Fibroblast of the aortic adventitia (primary cell): Measurements from ENCODE around the gene IPPK. TPM values are rescaled to one million over a fixed set of nuclear protein-coding genes. Genes with fewer than 3 reads are reported as not detected.
"Not testable (repeated sequence)": the region's sequence is repeated elsewhere in the genome, so short reads cannot be mapped to it uniquely, and the experiment has no call there.

Experiments
- DNase-seq: peaks from one replicate; pipeline ENCODE4 v3.0.0-alpha.2; 2010; ENCODE audit warnings: low read depth
- H3K4me3 ChIP-seq: 2 replicates; pipeline ENCODE4 v1.5.1; 2011; ENCODE audit warnings: low read depth, mild to moderate bottlenecking, control low read depth, low read length, moderate library complexity
- CTCF ChIP-seq: IDR thresholded peaks from 2 replicates; pipeline ENCODE4 v1.5.1; 2011; ENCODE audit warnings: mild to moderate bottlenecking, low read length, control low read depth, inconsistent platforms; ENCODE audit not compliant: insufficient read depth
- total RNA-seq: library from RNA; depleted of rRNA; stranded (reverse); fragments of >200 nt; gene quantifications from 2 replicates; pipeline ENCODE4 v1.2.3, GENCODE V29; 2012; ENCODE audit warnings: low replicate concordance

Gene IPPK
- total RNA-seq, 1 donor: 9.6 TPM

DNA sequence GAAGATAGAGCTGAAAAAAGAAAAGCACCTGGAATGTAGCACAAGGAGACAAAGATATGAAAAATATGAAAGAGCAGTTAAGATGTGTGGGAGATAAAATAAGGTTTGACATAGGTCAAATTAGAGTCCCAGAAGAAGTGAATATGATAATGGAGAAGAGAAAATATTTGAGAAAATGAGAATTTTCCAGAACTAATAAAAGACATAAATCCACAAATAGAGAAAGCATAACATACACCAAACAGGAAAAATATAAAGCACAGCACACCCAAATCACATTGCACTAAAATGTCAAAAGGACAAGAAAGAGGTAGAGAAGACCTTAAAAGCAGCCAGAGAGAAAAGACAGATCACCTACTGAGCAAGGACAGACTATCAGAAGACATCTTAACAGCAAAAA is 43.4 kb downstream of the IPPK start:
- no peak for TF ChIP-seq CTCF
- H3K4me3 ChIP-seq: no peak overlapping the region
- DNase-seq: no peak

DNA sequence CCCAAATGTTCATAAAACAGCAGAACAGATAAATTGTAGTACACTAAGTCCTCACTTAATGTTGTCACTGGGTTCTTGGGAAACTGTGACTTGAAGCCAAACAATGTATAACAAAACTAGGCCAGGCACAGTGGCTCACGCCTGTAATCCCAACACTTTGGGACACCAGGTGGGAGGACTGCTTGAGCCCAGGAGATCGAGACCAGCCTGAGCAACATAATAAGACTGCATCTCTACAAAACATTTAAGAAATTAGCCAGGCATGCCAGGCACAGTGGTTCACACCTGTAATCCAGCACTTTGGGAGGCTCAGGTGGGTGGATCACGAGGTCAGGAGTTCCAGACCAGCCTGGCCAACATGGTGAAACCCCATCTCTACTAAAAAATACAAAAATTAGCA is 46.0 kb downstream of the IPPK start:
- not testable (repeated sequence) for H3K4me3 ChIP-seq, DNase-seq

GRCh38 chr9:92620845-92621244 is 49.1 kb downstream of the IPPK start:
- TF ChIP-seq CTCF: no peak
- no peak overlapping the region for H3K4me3 ChIP-seq
- DNase-seq: no peak

DNA sequence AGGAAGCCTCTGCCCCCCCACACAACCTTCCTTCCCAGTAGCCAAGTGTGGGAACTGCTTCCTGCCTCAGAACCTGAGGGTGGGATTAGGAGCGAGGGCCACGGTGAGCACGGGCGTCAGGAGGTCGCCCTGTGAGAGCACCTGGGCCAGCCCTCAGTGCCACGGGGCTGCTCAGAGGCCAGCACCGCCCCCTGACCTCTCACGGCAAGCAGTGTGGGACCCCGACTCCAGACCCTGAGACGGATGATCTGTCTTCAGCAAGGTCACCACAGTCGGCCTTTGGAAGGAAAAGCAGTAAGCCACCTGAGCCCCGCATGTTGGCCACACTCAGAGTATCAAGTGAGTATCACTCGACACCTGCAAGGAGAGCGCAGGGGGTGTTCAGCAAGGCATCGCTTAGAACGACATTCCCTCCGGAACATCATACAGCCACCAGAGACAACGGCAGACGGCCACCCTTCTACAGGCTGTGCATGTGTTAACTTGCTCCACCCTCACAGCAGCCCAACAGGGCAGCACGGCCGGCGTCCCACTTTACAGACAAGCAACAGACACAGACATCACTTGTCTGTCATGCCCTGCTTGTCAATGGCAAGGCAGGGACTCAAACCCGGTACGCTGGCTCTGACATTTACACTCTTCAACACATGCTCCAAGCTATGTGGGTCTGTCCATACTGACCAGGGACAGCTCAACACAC is 50.2 kb downstream of the IPPK start:
- no peak overlapping the region for H3K4me3 ChIP-seq
- DNase-seq: no peak
- TF ChIP-seq CTCF: no peak

- TF ChIP-seq CTCF: no peak
- DNase-seq: no peak
Observed at GRCh38 chr9:92618633-92619225, 51.2 kb downstream of the IPPK start.

GRCh38 chr9:92617951-92618510 is 51.9 kb downstream of the IPPK start:
- no peak for TF ChIP-seq CTCF
- DNase-seq: no peak
- H3K4me3 ChIP-seq: no peak overlapping the region

More at GRCh38 chr9:92618633-92619225, 51.2 kb downstream of the IPPK start:
- no peak overlapping the region for H3K4me3 ChIP-seq

DNA sequence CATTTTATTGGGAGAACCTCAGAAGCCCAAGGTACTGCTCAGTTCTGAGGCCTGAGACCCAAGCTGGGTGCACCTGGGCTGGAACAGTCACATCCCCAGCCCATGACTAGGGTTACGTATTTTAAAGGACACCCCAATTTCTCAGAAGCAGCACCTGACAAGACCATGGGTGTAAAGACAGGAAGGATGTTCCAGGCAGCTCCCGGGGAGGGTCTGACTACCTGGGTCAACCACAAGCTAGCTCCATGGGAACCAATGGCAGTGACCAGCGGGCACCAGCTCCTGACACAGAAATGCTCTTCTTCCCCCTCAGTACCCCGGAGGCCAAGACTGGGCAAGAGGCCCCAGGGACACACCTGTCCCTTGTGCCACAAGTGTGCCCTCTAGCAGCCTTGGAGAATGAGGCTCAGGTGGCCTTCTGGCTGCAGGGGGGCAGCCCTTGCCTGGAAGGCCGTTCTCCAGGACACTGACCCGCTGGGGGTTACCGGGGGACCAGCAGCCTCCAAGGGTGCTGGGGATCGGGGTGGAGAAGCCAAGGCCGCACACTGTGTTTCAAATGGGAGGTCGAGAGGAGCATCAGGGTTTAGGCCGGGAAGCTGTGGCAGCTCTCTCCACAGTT is 52.6 kb downstream of the IPPK start:
- H3K4me3 ChIP-seq: no peak overlapping the region
- TF ChIP-seq CTCF: no peak
- no peak for DNase-seq
